Activated T-helper 1 cell treated with Interleukin-2 at 50 U/mL for 16 hours (primary cell): ENCODE data around the gene MSRB1.

Experiments
- DNase-seq: peaks from one replicate; pipeline ENCODE4 v3.0.0-alpha.2; 2020; ENCODE audit warnings: low read depth

Gene MSRB1, protein sequence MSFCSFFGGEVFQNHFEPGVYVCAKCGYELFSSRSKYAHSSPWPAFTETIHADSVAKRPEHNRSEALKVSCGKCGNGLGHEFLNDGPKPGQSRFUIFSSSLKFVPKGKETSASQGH

DNA sequence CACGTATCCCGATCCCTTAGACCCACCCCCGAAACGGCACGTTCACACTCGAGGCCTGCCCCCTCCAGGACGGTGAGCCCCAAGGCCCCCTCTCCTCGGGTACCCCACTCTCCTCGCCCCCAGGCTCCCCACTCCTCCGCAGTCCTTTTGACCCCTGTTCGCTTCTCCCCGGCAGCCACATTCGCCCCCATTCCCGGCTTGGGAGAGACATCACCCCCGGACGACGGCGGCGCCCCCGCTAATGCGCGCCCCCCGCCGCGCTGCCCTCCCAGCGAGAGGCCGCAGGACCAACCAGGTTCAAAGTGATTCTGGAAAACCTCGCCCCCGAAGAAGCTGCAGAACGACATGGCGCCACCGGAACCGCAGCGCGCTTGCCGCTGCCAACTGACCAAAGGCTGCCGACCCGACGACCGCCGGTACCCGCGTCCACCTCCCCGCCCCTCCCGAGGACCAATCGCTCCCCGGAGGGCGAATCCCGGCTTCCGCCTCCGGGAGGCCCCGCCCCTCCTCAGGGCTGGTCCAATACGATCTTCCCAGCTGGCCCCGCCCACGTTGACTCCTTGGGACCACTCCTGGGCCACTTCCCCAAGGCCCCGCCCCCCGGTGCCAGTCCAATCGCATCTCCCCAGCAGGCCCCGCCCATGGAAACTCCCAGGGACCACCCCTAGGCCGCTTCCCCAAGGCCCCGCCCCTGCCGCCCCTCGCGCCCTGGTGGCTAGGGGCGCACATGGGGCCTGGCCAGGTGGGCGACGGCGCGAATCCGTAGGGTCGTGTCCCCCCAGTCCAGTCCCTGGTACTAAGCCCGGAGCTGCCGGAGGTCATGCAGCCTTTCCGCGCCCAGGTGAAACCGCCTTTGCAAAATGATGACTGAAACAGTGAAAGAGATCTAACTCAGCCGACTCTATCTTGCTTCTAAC lies at the start of gene MSRB1:
MSRB1 (minus strand) TSS at position 390 of the 917 bp plus-strand sequence; CDS start at position 347, 43 bp downstream.
- peak; percentile 98 for DNase-seq

DNA sequence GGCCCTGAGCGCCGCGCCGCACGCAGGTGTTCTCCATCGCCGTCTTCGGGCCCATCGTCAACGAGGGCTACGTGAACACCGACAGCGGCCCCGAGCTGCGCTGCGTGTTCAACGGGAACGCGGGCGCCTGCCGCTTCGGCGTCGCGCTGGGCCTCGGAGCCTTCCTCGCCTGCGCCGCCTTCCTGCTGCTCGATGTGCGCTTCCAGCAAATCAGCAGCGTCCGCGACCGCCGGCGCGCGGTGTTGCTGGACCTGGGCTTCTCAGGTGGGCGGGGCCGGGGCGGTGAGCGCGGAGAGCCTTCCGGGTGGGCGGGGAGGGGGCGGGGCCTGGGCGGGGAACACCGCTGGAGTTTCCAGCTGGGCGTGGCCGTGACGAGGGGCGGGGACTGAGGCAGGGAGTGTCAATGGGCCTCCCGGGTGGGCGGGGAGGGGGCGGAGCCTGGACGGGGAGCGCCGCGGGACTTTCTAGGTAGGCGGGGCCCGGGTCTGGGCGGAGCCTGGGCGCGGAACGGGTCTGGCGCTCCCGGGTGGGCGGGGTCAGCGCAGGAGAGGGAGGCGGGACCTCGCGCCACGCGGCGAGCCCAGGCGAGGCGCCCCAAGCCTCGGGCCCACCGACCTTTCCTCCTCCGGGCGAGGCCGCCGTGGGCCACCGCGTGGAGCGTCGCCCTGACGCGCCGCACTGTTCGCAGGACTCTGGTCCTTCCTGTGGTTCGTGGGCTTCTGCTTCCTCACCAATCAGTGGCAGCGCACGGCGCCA lies 49.1 kb upstream of the MSRB1 start:
- peak; percentile 94 for DNase-seq

DNA sequence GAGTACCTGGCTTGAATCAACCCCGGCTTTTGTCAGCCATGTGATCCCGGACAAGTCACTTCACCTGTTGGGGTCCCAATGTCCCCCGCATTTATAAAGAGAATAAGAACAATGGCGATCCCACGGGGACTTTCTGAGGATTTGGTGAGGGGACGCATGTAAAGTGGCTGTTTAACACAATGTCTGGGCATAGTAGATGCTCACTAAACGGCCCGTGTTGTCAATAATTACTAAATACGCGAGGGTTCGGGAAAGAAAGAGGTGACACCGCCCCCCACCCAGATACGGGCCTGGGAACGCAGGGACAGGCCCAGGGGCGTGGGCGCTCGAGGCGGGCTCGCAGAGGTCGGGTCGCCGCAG lies 48.6 kb upstream of the MSRB1 start:
- DNase-seq, result no peak

DNA sequence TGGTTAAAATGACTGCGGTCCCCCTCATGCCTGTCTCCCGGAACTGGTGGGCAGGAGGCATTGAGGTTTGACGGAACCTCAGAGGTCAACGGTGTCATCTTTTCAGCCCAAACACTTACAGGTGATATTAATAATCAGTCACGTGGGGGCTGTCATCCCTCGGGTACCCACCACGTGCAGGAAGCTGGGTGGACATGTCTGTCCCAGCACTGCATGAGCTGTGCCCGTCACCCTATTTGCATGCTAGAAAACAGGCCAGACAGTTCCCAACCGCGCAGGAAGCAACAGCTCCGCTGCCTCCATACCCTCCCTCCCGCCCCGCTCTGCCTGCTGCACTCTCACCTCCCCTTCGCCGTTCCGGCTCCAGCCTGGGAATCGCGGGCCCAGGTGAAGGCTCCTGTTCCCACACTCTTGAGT lies 48.1 kb upstream of the MSRB1 start:
- no peak for DNase-seq

DNA sequence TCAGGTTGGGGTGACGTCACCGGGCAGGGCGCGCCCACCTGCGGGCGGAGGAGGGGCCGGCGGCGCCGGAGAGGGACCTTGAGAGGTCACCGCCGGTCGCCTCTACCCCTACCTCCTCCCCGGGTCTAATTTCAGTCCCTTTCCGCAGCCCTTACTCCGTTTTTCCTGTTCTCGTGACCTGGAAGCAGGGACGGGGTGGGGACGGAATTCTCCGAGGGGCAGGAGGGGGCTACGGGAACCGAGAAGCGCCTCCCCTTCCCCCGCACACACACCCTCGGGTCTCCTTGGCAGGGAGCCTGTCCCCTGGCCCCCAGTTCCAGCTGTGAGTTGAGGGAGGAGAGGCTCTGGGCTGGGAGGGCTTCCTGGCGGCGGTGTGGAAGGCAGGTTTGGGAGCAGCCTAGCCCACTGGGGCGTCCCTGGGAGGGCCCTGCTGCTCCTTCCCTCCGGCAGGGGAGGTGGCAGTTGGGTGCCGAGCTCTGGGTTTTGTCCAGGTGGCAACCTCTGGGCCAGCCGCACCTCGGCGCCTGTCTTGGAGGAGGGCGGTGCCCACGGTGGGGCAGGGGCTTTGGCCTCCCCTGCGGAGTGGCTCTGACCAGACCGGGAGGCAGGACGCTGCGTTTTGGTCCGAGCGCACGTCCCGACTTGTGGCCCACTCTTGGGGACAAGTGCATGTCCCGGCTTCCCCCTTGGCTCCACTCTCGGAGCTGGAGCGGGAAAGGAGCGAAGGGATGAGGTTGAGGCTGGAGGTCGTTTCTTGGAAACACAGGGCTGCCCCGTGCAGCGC lies 47.5 kb upstream of the MSRB1 start:
- DNase-seq, result no peak

DNA sequence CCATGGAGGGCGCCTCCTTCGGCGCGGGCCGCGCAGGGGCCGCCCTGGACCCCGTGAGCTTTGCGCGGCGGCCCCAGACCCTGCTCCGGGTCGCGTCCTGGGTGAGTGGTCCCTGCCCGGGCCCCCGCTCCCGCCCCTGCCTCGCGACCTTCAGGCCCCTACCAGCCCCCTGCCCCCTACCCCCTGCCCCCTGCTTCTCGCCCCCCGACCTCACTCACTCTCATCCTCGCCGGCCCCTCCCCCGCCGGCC lies 47.0 kb upstream of the MSRB1 start:
- no peak for DNase-seq

DNA sequence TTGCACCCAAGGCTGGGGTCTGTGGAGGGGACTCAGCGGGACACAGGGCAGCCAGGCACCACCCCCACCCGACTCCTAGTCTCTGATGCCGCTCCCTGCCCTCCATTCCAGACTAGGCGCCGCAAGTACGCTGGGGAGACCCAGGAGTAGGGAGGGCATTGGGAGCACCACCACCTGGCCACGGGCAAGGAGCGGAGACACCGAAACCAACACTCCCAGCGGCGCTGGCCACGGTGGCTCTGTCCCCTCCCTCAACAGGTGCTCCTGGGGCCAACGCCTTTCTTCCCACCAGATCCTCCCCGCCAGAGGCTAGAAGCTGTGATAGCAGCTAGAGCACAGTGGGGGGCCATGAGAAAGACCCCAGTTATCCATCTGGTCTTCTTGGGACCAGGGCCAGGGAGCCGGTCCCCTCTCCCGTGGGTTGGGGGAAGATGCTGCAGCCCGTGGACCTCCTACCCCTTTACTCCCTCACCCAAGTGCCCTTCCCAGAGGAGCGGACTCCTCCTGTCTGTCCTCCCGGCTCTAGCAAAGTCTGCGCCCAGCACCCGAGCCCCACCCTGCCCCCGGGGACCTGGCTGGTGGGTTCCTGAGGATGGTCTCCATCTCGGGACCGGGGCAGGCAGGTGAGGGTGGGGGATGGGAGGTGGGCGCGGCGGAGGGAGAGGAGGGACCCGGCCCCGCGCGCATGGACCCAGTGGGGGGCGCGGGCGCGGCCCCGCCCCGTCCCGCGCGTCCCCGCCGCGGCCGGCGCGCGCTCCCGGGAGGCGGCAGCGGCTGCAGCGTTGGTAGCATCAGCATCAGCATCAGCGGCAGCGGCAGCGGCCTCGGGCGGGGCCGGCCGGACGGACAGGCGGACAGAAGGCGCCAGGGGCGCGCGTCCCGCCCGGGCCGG lies 46.5 kb upstream of the MSRB1 start, which contains the start of gene SYNGR3:
SYNGR3 (plus strand) TSS at position 762 of the 892 bp plus-strand sequence. CDS start 133 bp downstream, outside the sequence.
- DNase-seq, result no peak

DNA sequence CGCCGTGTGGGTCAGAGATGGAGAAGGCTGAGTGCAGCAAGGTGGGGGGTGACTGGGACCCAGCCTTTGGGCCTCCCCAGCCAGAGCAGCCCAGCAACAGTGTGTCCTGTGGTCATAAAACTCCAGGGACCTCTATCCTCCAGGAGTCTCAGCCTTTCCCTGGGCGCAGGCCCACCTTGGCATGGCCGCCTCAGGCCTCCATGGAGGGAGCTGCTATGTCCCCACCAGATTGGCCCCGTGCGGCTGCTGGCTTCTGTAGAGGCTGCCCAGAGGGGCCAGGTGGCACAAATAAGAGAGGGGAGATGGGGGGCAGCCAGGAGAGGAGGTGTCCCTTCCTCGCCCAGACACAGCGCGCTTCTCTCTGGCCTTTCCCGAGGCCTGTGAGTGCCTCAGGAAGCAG lies 44.2 kb upstream of the MSRB1 start:
- no peak for DNase-seq

DNA sequence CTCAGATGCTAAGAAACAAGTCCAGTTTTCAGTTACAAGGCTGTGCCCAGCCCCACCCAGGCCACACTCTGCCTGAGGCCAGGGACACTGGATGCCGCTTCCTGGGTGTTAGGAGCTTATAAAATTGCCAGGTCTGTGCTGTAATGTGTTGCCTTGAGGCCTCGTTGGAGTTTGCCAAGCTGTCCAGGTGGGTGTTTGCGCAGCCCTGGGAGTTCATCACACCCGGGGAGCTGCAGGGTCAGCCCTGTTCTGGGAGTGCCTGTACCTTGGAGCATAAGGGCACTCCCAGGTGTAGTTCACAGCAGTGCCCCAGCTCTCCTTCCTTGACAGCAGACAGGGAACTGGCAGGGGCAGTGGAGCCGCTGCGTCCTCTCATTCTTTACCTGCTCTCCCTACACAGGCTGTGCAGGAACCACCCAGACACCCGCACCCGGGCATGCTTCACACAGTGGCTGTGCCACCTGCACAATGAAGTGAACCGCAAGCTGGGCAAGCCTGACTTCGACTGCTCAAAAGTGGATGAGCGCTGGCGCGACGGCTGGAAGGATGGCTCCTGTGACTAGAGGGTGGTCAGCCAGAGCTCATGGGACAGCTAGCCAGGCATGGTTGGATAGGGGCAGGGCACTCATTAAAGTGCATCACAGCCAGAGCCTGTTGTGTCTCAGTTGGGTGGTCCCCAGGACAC lies 42.6 kb upstream of the MSRB1 start:
- DNase-seq, result no peak

DNA sequence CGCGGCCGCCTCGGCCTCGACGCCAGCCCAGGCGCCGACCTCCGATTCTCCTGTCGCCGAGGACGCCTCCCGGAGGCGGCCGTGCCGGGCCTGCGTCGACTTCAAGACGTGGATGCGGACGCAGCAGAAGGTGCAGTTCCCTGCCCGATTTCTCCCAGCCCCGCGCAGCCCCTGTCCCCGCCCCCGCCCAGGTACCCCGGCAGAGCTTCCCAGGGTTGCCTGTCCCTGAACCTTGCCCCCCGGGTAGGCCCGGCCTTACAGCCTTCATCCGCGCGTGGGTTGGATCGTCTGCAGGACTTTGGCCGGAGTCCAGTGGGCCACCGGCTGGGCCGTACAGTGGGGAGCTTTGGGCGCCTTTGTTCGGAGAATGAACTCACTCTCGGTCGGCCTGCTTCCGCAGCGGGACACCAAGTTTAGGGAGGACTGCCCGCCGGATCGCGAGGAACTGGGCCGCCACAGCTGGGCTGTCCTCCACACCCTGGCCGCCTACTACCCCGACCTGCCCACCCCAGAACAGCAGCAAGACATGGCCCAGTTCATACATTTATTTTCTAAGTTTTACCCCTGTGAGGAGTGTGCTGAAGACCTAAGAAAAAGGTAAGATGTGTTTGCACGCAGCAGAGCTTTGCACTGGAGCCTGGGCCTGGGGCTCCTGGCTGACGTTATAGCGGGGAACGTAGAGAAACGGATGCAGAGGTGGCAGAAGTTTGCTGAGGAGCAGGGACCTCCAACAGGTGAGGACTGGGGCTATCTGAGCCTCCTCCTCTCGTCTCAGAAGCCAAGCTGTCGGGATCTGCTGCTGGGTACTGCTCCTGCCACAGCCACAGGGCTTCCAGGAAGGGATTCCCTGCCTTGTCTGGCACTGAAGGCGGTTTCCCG lies 41.6 kb upstream of the MSRB1 start:
- no peak for DNase-seq

DNA sequence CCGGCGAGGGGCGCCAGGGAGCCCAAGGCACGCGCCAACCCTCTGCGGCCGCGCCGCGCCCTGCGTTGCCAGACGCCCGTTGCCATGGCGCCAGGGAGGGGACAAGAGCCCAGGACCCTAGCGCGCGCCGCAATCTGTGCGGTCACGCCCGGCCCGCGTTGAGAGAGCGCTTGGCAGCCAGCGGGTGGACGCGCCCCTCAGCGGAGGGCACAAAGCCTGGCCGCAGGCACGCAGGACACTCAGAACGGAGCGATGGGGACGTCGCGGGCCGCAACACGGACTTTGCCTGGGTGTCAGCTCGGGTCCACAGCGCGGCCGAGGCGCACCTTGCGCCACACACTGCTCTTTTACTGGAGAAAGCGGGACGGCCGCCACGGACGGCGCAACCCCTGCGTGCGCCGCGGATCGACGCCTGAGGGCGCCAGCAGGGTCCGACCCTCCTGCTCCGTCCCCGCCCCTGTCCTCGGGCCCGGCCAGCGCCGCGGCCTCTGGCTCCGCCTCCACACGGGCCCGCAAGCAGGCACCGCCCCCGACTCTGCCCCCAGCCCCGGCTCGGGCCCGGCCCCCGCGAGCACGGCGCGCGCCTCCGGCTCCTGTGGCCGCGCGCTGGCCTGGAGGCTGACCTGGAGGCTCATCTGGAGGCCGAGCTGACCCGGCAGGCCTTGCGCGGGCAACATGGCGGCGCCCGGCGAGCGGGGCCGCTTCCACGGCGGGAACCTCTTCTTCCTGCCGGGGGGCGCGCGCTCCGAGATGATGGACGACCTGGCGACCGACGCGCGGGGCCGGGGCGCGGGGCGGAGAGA lies 40.7 kb upstream of the MSRB1 start, which contains the start of gene GFER:
GFER (plus strand) TSS at position 650 of the 803 bp plus-strand sequence; CDS start at position 676, 26 bp downstream.
- DNase-seq, result peak; percentile 41

DNA sequence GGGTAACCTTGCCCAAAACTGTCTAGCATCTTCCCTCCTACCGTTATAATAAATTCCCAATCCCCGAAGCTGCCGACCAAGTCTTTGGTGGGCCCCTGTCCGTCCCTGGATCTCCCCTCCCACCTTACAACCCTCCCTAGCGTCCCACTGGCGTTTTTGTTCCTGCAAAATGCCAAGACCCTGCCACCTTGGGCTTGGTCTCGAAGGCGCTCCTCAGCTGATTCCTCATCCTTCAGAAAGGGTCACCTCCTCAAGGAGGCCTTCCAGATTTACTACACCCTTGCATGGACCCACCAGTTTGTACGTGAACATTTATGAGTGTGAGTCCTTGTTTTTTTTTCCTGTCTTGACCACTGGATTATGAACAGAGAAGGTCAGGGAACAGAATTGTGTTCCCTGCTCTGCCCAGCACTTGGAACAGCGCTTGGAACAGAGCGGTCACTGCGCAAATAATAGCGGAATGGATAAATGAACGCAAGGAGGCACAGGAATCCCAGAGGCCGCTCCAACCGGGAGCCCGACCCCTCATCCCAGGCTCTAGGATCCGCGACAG lies 40.1 kb upstream of the MSRB1 start:
- no peak for DNase-seq

DNA sequence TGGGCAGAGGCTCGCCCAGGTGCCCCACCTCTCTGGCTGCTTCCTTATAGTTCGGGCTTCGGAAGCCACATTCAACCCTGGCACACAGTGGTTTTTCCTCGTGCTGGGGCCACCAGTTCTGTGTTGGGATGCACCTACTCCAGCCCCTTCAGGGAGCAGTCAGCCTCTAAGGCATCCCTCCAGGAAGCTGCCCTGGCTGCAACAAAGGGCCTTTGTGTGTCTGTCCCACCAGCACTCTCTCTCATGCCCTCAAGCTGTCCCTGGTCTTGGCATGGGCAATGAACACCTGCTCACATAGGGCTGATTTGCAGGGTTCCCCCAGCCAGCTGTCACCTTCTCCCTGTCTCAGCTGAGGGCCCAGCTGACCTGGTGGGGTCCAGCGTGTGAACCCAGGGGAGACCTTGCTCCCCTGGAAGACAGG lies 39.0 kb upstream of the MSRB1 start:
- no peak for DNase-seq

DNA sequence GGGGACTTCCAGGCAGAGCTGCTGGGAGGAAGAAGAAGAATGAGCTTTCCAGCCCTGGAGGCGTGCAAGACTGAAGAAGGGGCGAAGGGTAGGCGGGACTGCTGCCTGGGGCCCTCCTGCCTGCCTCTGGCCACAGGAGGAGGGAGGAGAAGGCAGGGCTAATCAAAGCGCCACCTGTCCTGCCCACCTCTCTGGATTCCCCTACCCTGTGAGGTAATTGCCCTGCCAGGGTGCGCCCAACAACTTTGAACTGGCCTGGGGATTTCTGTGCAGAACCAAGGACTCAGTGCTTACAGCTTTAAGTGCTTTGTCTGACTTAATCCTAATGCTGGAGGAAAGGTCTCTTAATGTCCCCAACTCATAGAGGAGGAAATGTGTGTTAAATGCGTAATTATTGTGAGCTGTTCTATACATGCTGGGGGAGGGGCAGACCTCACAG lies 38.4 kb upstream of the MSRB1 start, which contains the start of gene NOXO1:
NOXO1 (minus strand) TSS at position 72 of the 439 bp plus-strand sequence. CDS start 290 bp downstream, outside the sequence.
- DNase-seq, result no peak

DNA sequence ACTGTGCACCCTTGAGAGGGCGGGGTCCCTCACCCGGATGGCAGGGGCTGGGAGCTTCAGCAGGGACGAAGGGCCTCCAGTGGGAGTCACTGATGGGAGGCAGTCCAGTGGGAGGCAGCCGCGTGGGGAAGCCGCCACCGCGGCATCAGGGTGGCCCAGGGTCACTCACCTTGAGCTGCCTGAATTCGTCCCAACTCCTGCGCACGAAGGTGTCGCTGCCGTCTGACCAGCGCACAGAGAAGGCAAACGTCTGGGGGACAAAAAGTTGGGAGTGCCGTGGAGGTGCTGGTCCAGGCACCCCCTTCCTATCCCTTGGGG lies 37.7 kb upstream of the MSRB1 start:
- no peak for DNase-seq

DNA sequence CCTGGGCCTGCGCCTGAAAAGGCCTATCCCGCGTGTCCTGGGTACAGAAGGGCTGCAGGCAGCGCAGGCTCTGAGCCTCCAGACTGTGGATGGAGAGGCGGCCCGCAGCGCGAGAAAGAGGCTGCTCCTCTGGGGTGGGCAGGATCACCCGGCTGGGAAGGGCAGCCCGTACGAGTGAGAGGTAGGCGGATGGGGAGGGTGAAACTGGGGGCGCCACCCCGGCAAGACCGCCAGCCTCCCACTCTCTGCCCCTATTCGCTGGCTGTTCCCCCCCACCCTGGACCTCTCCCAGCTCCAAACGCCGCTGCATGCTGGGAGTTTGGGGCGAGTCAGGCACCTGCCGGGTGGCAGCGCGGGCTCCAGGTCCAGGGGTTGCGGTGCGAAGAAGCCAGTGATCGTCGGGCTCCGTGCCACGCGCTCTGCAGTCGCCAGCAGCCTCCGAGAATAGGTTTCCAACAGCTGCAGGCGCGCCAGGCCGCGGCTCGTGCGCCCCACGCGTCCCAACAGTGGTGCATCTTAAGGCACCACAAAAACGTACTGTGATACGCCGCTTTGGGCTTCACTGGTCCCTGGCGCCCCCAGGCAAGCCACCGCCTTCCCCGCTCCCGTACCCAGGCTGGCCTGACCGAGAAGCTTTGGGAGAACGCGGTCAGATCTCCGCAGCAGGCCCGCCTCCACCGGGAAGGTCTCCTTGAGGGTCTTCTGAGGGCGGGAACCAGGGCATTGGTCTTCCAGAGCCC lies 37.2 kb upstream of the MSRB1 start:
- DNase-seq, result no peak

DNA sequence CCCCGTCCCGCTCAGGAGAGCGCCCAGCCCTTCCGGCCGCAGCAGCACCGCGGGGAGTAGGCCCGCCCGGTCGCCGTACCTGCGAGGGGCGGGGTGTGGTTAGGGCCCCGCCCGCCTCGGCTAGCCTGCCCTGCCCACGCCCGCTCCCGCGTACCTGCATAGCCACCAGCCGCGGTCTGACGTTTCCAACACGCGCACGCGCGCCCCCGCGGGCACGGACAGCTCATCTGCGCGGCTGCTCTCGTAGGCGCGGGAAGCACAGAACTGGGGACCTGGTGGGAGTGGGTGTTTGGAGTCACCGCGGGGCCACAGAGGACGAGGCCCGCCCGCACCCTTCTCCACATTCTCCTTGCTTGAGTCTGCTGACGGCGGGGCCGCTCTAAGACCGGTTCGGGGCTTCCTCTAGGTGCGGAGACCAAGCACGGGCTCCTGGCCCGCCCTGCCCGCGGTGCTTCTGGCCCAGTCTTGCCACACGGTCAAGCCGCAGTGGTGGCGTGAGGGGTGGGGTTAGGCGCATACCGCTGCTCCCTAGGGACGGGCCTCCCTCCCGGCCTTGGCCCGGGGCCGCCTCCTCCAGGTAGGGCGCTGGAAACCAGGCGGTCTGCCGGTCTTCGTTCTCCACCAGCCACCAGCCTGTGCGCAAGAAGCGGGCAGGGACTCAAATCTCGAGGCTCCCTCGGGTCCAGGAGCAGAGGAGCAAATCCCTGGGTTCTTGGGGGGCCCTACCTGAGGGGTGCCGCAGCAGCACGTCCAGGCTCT lies 36.5 kb upstream of the MSRB1 start:
- no peak for DNase-seq
